Neural progenitor cell (in vitro differentiated cells): Measurements from ENCODE around the gene TCF3. TPM values are rescaled to one million over a fixed set of nuclear protein-coding genes. Genes with fewer than 3 reads are reported as not detected.

Experiments used
- DNase-seq: peaks from one replicate; pipeline ENCODE4 v3.0.0-alpha.2; 2016; ENCODE audit warnings: low spot score
- H2AFZ ChIP-seq: fragments of 200-600 bp; sonication (generic); replicated peaks from 2 replicates; pipeline ENCODE4 v1.6.1; 2016; ENCODE audit warnings: antibody characterized with exemption
- H3F3A ChIP-seq: fragments of 200-600 bp; sonication (generic); 2 replicates; pipeline ENCODE4 v1.6.1; 2016; ENCODE audit warnings: antibody characterized with exemption, low read depth
- H3K27ac ChIP-seq: fragments of 200-600 bp; sonication (generic); 2 replicates; pipeline ENCODE4 v1.5.1; 2016; ENCODE audit warnings: mild to moderate bottlenecking
- H3K27me3 ChIP-seq: fragments of 200-600 bp; sonication (generic); 2 replicates; pipeline ENCODE4 v1.6.1; 2016; ENCODE audit warnings: mild to moderate bottlenecking, moderate library complexity
- H3K36me3 ChIP-seq: fragments of 200-600 bp; sonication (generic); 2 replicates; pipeline ENCODE4 v1.5.1; 2016
- H3K4me1 ChIP-seq: fragments of 200-600 bp; sonication (generic); 2 replicates; pipeline ENCODE4 v1.6.1; 2016; ENCODE audit warnings: mixed run types
- H3K4me2 ChIP-seq: fragments of 200-600 bp; sonication (generic); 2 replicates; pipeline ENCODE4 v1.6.1; 2016
- H3K4me3 ChIP-seq: fragments of 200-600 bp; sonication (generic); 2 replicates; pipeline ENCODE4 v1.5.1; 2016
- H3K79me2 ChIP-seq: fragments of 200-600 bp; sonication (generic); 2 replicates; pipeline ENCODE4 v1.6.1; 2016; ENCODE audit warnings: low read depth
- H3K9ac ChIP-seq: fragments of 200-600 bp; sonication (generic); 2 replicates; pipeline ENCODE4 v1.6.1; 2016
- H3K9me3 ChIP-seq: fragments of 200-600 bp; sonication (generic); 2 replicates; pipeline ENCODE4 v1.5.1; 2016; ENCODE audit warnings: low read depth
- H4K20me1 ChIP-seq: fragments of 200-600 bp; sonication (generic); 2 replicates; pipeline ENCODE4 v1.6.1; 2016; ENCODE audit warnings: low read depth
- H3K27ac Mint-ChIP-seq: 3 replicates; pipeline ENCODE4 v1.8.0; 2021; ENCODE audit warnings: mixed read lengths
- H3K27me3 Mint-ChIP-seq: 2 replicates; pipeline ENCODE4 v1.8.0; 2022; ENCODE audit warnings: low read depth, mild to moderate bottlenecking, inconsistent platforms, moderate library complexity, mixed read lengths; ENCODE audit not compliant: insufficient read depth
- H3K36me3 Mint-ChIP-seq: 3 replicates; pipeline ENCODE4 v1.8.0; 2021; ENCODE audit warnings: mixed read lengths
- H3K4me1 Mint-ChIP-seq: 3 replicates; pipeline ENCODE4 v1.8.0; 2021; ENCODE audit warnings: mixed read lengths
- H3K4me3 Mint-ChIP-seq: 3 replicates; pipeline ENCODE4 v1.8.0; 2021; ENCODE audit warnings: mild to moderate bottlenecking, moderate library complexity, mixed read lengths
- H3K9me3 Mint-ChIP-seq: 3 replicates; pipeline ENCODE4 v1.8.0; 2020; ENCODE audit warnings: mixed read lengths
- CTCF ChIP-seq: fragments of 200-600 bp; sonication (generic); IDR thresholded peaks from 2 replicates; pipeline ENCODE4 v1.5.1; 2017; ENCODE audit warnings: antibody characterized with exemption, mild to moderate bottlenecking
- EZH2 ChIP-seq: fragments of 200-600 bp; sonication (generic); IDR thresholded peaks from 2 replicates; pipeline ENCODE4 v1.6.1; 2017; ENCODE audit warnings: antibody characterized with exemption, mild to moderate bottlenecking, moderate library complexity
- EZH2phosphoT487 ChIP-seq: fragments of 200-600 bp; sonication (generic); IDR thresholded peaks from 2 replicates; pipeline ENCODE4 v1.6.1; 2017; ENCODE audit warnings: antibody characterized with exemption
- total RNA-seq: library from RNA; depleted of rRNA; stranded (reverse); fragments of >200 nt; gene quantifications from 2 replicates; pipeline ENCODE4 v1.2.3, GENCODE V29; 2015; ENCODE audit warnings: low replicate concordance

Gene TCF3
- total RNA-seq, 1 donor from 2014 or later = 131 TPM

- no peaks in the 10 kb centered on the region for H3K36me3 Mint-ChIP-seq
- H3K27ac Mint-ChIP-seq = no peak overlapping the region
- Histone ChIP-seq H3K9ac (no peak overlapping the region), H3K79me2 (no peaks in the 10 kb centered on the region), H4K20me1 (no peaks in the 10 kb centered on the region), H3K27ac (no peak overlapping the region), H3K9me3 (no peaks in the 10 kb centered on the region), H2AFZ (no peak overlapping the region), H3F3A (peaks cover 8% of the 10 kb centered on the region), H3K4me3 (peak overlapping the region; percentile 39), H3K27me3 (peaks cover 100% of the 10 kb centered on the region), H3K36me3 (no peaks in the 10 kb centered on the region), H3K4me2 (peak overlapping the region; percentile 73), H3K4me1 (no peaks in the 10 kb centered on the region)
- H3K4me1 Mint-ChIP-seq = peaks cover 7% of the 10 kb centered on the region
- DNase-seq = no peak
- no peaks in the 10 kb centered on the region for H3K9me3 Mint-ChIP-seq
- TF ChIP-seq EZH2 = no peak
- TF ChIP-seq EZH2phosphoT487 = peak; percentile 13
- no peak for TF ChIP-seq CTCF
- H3K4me3 Mint-ChIP-seq = peak overlapping the region; percentile 71
- H3K27me3 Mint-ChIP-seq = peaks cover 35% of the 10 kb centered on the region
Observed at GRCh38 chr19:1676351-1677266, 24.2 kb upstream of the TCF3 start.

GRCh38 chr19:1675633-1676350 lies 23.4 kb upstream of the TCF3 start:
- peak; percentile 87 for TF ChIP-seq EZH2phosphoT487
- TF ChIP-seq EZH2 = peak; percentile 76
- no peak for TF ChIP-seq CTCF
- H4K20me1 ChIP-seq = no peaks in the 10 kb centered on the region
- H3K4me2 ChIP-seq = peak overlapping the region; percentile 73
- H3K79me2 ChIP-seq = no peaks in the 10 kb centered on the region
- H3K36me3 ChIP-seq = no peaks in the 10 kb centered on the region
- H3K4me3 ChIP-seq = peak overlapping the region; percentile 39
- H3K9me3 Mint-ChIP-seq = no peaks in the 10 kb centered on the region
- no peaks in the 10 kb centered on the region for H3K4me1 ChIP-seq
- H3K9me3 ChIP-seq = no peaks in the 10 kb centered on the region
- H3K27me3 ChIP-seq = peaks cover 100% of the 10 kb centered on the region
- H3F3A ChIP-seq = peaks cover 16% of the 10 kb centered on the region
- no peak overlapping the region for H3K9ac ChIP-seq
- H3K4me1 Mint-ChIP-seq = peaks cover 10% of the 10 kb centered on the region
- H3K27me3 Mint-ChIP-seq = peaks cover 40% of the 10 kb centered on the region
- DNase-seq = peak; percentile 70
- no peak overlapping the region for H3K27ac Mint-ChIP-seq
- H2AFZ ChIP-seq = no peak overlapping the region
- H3K27ac ChIP-seq = no peak overlapping the region
- H3K4me3 Mint-ChIP-seq = peak overlapping the region; percentile 46
- H3K36me3 Mint-ChIP-seq = no peaks in the 10 kb centered on the region

- Mint-ChIP-seq H3K4me3 (no peak overlapping the region), H3K4me1 (peaks cover 10% of the 10 kb centered on the region), H3K27ac (no peak overlapping the region), H3K27me3 (peaks cover 50% of the 10 kb centered on the region), H3K36me3 (no peaks in the 10 kb centered on the region), H3K9me3 (no peaks in the 10 kb centered on the region)
- no peak overlapping the region for H3K4me3 ChIP-seq
- peaks cover 18% of the 10 kb centered on the region for H3F3A ChIP-seq
- H2AFZ ChIP-seq = no peak overlapping the region
- H4K20me1 ChIP-seq = no peaks in the 10 kb centered on the region
- H3K27ac ChIP-seq = no peak overlapping the region
- H3K4me2 ChIP-seq = no peak overlapping the region
- no peaks in the 10 kb centered on the region for H3K79me2 ChIP-seq
- no peak overlapping the region for H3K9ac ChIP-seq
- H3K27me3 ChIP-seq = peaks cover 100% of the 10 kb centered on the region
- no peaks in the 10 kb centered on the region for H3K9me3 ChIP-seq
- no peaks in the 10 kb centered on the region for H3K4me1 ChIP-seq
- no peaks in the 10 kb centered on the region for H3K36me3 ChIP-seq
- no peak for DNase-seq
- TF ChIP-seq EZH2phosphoT487 (no peak), EZH2 (no peak), CTCF (no peak)
Observed at GRCh38 chr19:1674293-1674679, 21.9 kb upstream of the TCF3 start.
